IMR-90 (cell line): ENCODE measurements around the gene MAP3K5. TPM values are rescaled to one million over a fixed set of nuclear protein-coding genes. Genes with fewer than 3 reads are reported as not detected.

Experiments
- ATAC-seq: fragments of 200-7000 bp; cut with Tn5 transposase; 2 replicates; pipeline ENCODE4 v1.9.1; 2020; ENCODE audit warnings: low read depth, mild to moderate bottlenecking, moderate library complexity
- BruUV-seq: library from RNA; stranded (reverse); fragments of 400-500 nt; replicated peaks from 2 replicates; lab custom pipeline; 2021; lab: Mats Ljungman, UMichigan
- CTCF ChIA-PET: fragments of 300-600 bp; formaldehyde crosslinking; extraction: SDS; loops from one replicate; lab custom pipeline; 2021; ENCODE audit warnings: antibody characterized with exemption; lab: Yijun Ruan, JAX
- POLR2A ChIA-PET: fragments of 300-600 bp; sonication (Branson Sonifier 250); formaldehyde crosslinking; loops from one replicate; lab custom pipeline; 2022; ENCODE audit warnings: antibody characterized with exemption; ENCODE audit not compliant: unreplicated experiment; lab: Charles Lee
- DNase-seq: peaks from one replicate; pipeline ENCODE4 v3.0.0; 2013
- H2AFZ ChIP-seq: replicated peaks from 2 replicates; pipeline ENCODE3; 2013; ENCODE audit warnings: low read length, mild to moderate bottlenecking; ENCODE audit not compliant: poor library complexity
- H2AK5ac ChIP-seq: 2 replicates; pipeline ENCODE4 v1.6.1; 2013; ENCODE audit warnings: low read depth, low read length, inconsistent platforms
- H2AK9ac ChIP-seq: replicated peaks from 2 replicates; pipeline ENCODE3; 2013; ENCODE audit warnings: mild to moderate bottlenecking, low read depth, low read length, moderate library complexity; ENCODE audit not compliant: poor library complexity
- H2BK120ac ChIP-seq: 2 replicates; pipeline ENCODE4 v1.6.1; 2013; ENCODE audit warnings: low read depth, low read length, inconsistent platforms
- H2BK15ac ChIP-seq: 3 replicates; pipeline ENCODE4 v1.6.1; 2013; ENCODE audit warnings: low read depth, low read length, inconsistent platforms
- H2BK20ac ChIP-seq: 2 replicates; pipeline ENCODE4 v1.6.1; 2013; ENCODE audit warnings: low read depth, mild to moderate bottlenecking, inconsistent platforms, low read length, moderate library complexity
- H2BK5ac ChIP-seq: 2 replicates; pipeline ENCODE4 v1.6.1; 2013; ENCODE audit warnings: mild to moderate bottlenecking, low read depth, low read length, inconsistent platforms; ENCODE audit not compliant: poor library complexity, severe bottlenecking
- H3K14ac ChIP-seq: replicated peaks from 2 replicates; pipeline ENCODE4 v1.6.1; 2013; ENCODE audit warnings: low read depth, low read length, inconsistent platforms
- H3K18ac ChIP-seq: 2 replicates; pipeline ENCODE4 v1.6.1; 2013; ENCODE audit warnings: low read depth, low read length, control low read depth
- H3K23ac ChIP-seq: 2 replicates; pipeline ENCODE4 v1.6.1; 2013; ENCODE audit warnings: low read depth, low read length, inconsistent platforms
- H3K27ac ChIP-seq: 2 replicates; pipeline ENCODE4 v1.5.1; 2013; ENCODE audit warnings: mild to moderate bottlenecking, control low read depth, low read length; ENCODE audit not compliant: insufficient read depth
- H3K27me3 ChIP-seq: 2 replicates; pipeline ENCODE4 v1.6.1; 2013; ENCODE audit warnings: low read length; ENCODE audit not compliant: control insufficient read depth, insufficient read depth
- H3K36me3 ChIP-seq: 2 replicates; pipeline ENCODE4 v1.6.1; 2013; ENCODE audit warnings: low read length, mixed read lengths; ENCODE audit not compliant: control insufficient read depth, insufficient read depth
- H3K4ac ChIP-seq: 2 replicates; pipeline ENCODE4 v1.6.1; 2013; ENCODE audit warnings: low read depth, low read length, inconsistent platforms
- H3K4me1 ChIP-seq: 2 replicates; pipeline ENCODE4 v1.6.1; 2013; ENCODE audit warnings: low read length, mixed read lengths; ENCODE audit not compliant: control insufficient read depth, insufficient read depth
- H3K4me2 ChIP-seq: 2 replicates; pipeline ENCODE4 v1.6.1; 2013; ENCODE audit warnings: low read depth, mild to moderate bottlenecking, control low read depth, low read length, moderate library complexity
- H3K4me3 ChIP-seq: 2 replicates; pipeline ENCODE4 v1.5.1; 2013; ENCODE audit warnings: low read depth, mild to moderate bottlenecking, control low read depth, low read length, moderate library complexity; ENCODE audit not compliant: insufficient read depth
- H3K56ac ChIP-seq: 2 replicates; pipeline ENCODE4 v1.6.1; 2013; ENCODE audit warnings: low read length, inconsistent platforms; ENCODE audit not compliant: insufficient read depth; ENCODE audit errors: extremely low read depth
- H3K79me1 ChIP-seq, 2 experiments: 2 replicates each; pipeline ENCODE4 v1.6.1; 2013; ENCODE audit warnings: low read length in 2 of 2, inconsistent platforms in 1 of 2, low read depth in 1 of 2
- H3K9ac ChIP-seq: 2 replicates; pipeline ENCODE4 v1.6.1; 2013; ENCODE audit warnings: low read depth, low read length, control low read depth
- H3K9me1 ChIP-seq: 2 replicates; pipeline ENCODE4 v1.6.1; 2013; ENCODE audit warnings: low read length, inconsistent platforms; ENCODE audit not compliant: insufficient read depth
- H3K9me3 ChIP-seq: 2 replicates; pipeline ENCODE4 v1.6.1; 2013; ENCODE audit warnings: low read length; ENCODE audit not compliant: control insufficient read depth, insufficient read depth
- H4K20me1 ChIP-seq: 2 replicates; pipeline ENCODE4 v1.6.1; 2013; ENCODE audit warnings: low read length, inconsistent platforms; ENCODE audit not compliant: insufficient read depth
- H4K5ac ChIP-seq: 2 replicates; pipeline ENCODE4 v1.6.1; 2013; ENCODE audit warnings: mild to moderate bottlenecking, low read depth, low read length, control low read depth
- H4K8ac ChIP-seq, 2 experiments: 2 replicates each; pipeline ENCODE4 v1.6.1; 2013; ENCODE audit warnings: low read depth in 2 of 2, low read length in 2 of 2, control low read depth in 1 of 2, inconsistent platforms in 1 of 2
- H4K91ac ChIP-seq: 2 replicates; pipeline ENCODE4 v1.6.1; 2013; ENCODE audit warnings: low read depth, low read length, inconsistent platforms; ENCODE audit not compliant: insufficient read depth
- CHD1 ChIP-seq: IDR thresholded peaks from 2 replicates; pipeline ENCODE4 v1.6.1; 2012; ENCODE audit warnings: low read depth, low read length, improper control_type of control experiment
- MXI1 ChIP-seq: IDR thresholded peaks from 2 replicates; pipeline ENCODE4 v1.6.1; 2012; ENCODE audit warnings: low read depth, mild to moderate bottlenecking, low read length, moderate library complexity, borderline replicate concordance
- NFE2L2 ChIP-seq: fragments of 150-350 bp; IDR thresholded peaks from 2 replicates; pipeline ENCODE4 v1.6.1; 2016; ENCODE audit warnings: low read depth, mild to moderate bottlenecking, low read length
- RFX5 ChIP-seq: IDR thresholded peaks from 2 replicates; pipeline ENCODE4 v1.8.0; 2012; ENCODE audit warnings: low read depth, mild to moderate bottlenecking, low read length, moderate library complexity
- SMC3 ChIP-seq: fragments of 150-350 bp; IDR thresholded peaks from 2 replicates; pipeline ENCODE4 v1.6.1; 2016; ENCODE audit warnings: low read depth, mild to moderate bottlenecking, antibody characterized with exemption, low read length, moderate library complexity
- WGBS, 2 experiments: methylation state at CpG; one replicate each; pipeline versions ENCODE4 v1.1.5 to v1.1.7; 2013; ENCODE audit warnings: missing lambda C conversion rate in 2 of 2; ENCODE audit not compliant: insufficient read length in 1 of 2; ENCODE audit errors: extremely low coverage in 2 of 2; 5-methylcytosine and 5-hydroxymethylcytosine counted together
- dilution Hi-C: fragments of 300-500 bp; cut with HindIII; formaldehyde crosslinking; loops from one replicate; pipeline ENCODE4 v1.14.3; 2018; ENCODE audit warnings: low sequenced_read_pairs; ENCODE audit not compliant: unreplicated experiment
- in situ Hi-C: fragments of 300-500 bp; cut with MboI; formaldehyde crosslinking; loops from 3 replicates; pipeline ENCODE4 v1.14.3; 2019; ENCODE audit warnings: low sequenced_read_pairs, inconsistent platforms, mixed read lengths
- intact Hi-C: fragments of 100-400 bp; cut with micrococcal nuclease; formaldehyde crosslinking; loops from 2 replicates; pipeline ENCODE4 v1.10.0; 2022
- polyA plus RNA-seq, 3 experiments: library from polyadenylated mRNA; depleted of rRNA; stranded (reverse); fragments of >200 nt; gene quantifications; 2 replicates each; pipeline ENCODE4 v1.2.3, GENCODE V29; 2012; ENCODE audit warnings: low replicate concordance in 1 of 3
- total RNA-seq: library from RNA; depleted of rRNA; stranded (reverse); fragments of >200 nt; gene quantifications from 2 replicates; pipeline ENCODE4 v1.2.3, GENCODE V29; 2012
- TF ChIP-seq, protein P1 (sequence below): conservative IDR thresholded peaks from 2 replicates; pipeline ENCODE4 v1.5.1; 2012; ENCODE audit warnings: mild to moderate bottlenecking, low read depth, low read length, improper control_type of control experiment

MAP3K5 gene
- total and polyA plus RNA-seq, 2 of the 4 experiments (the other 2 are of a cell fraction), result 5.4 to 17.6 TPM

- Histone ChIP-seq H3K18ac (no peak overlapping the region), H3K14ac (no peak overlapping the region), H3K4ac (no peak overlapping the region), H3K4me3 (no peak overlapping the region), H3K79me1 (peaks cover 35 to 76% of the 10 kb centered on the region in 2 experiments), H3K27me3 (no peaks in the 10 kb centered on the region), H3K9me3 (peaks cover 3% of the 10 kb centered on the region; the same call in 1 of the 2 replicates), H4K8ac (no peak overlapping the region), H3K9ac (no peak overlapping the region), H2BK15ac (no peak overlapping the region), H3K27ac (no peak overlapping the region), H3K23ac (no peak overlapping the region), H4K91ac (no peak overlapping the region), H2BK5ac (no peak overlapping the region), H3K36me3 (no peaks in the 10 kb centered on the region), H3K4me1 (peaks cover 5% of the 10 kb centered on the region), H3K56ac (no peak overlapping the region), H4K20me1 (peaks cover 9% of the 10 kb centered on the region; the same call in 1 of the 2 replicates), H4K5ac (no peak overlapping the region), H2BK120ac (no peak overlapping the region), H2AK9ac (no peak overlapping the region), H2AFZ (no peak overlapping the region), H2BK20ac (no peak overlapping the region), H3K9me1 (peaks cover 7% of the 10 kb centered on the region), H2AK5ac (no peak overlapping the region), H3K4me2 (no peak overlapping the region)
- no peak for DNase-seq
- in situ Hi-C loops (no loop called here), intact Hi-C loops (no loop called here), dilution Hi-C loops (no loop called here)
- ChIA-PET POLR2A (no interaction called here), CTCF (no interaction called here)
- no peak for ATAC-seq
- 100% methylated on average over 1 of the region's 1 CpG; no CpG with 5 or more reads in 1 of the 2 experiments for WGBS, 2 experiments
- BruUV-seq, result no TSS peak
- TF ChIP-seq RFX5 (no peak), NFE2L2 (no peak), MXI1 (no peak), SMC3 (no peak), CHD1 (no peak)
- TF ChIP-seq, protein P1, sequence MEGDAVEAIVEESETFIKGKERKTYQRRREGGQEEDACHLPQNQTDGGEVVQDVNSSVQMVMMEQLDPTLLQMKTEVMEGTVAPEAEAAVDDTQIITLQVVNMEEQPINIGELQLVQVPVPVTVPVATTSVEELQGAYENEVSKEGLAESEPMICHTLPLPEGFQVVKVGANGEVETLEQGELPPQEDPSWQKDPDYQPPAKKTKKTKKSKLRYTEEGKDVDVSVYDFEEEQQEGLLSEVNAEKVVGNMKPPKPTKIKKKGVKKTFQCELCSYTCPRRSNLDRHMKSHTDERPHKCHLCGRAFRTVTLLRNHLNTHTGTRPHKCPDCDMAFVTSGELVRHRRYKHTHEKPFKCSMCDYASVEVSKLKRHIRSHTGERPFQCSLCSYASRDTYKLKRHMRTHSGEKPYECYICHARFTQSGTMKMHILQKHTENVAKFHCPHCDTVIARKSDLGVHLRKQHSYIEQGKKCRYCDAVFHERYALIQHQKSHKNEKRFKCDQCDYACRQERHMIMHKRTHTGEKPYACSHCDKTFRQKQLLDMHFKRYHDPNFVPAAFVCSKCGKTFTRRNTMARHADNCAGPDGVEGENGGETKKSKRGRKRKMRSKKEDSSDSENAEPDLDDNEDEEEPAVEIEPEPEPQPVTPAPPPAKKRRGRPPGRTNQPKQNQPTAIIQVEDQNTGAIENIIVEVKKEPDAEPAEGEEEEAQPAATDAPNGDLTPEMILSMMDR, result no peak
These were observed 44.8 kb downstream of the MAP3K5 start for GRCh38 chr6:136747507-136747906.
